T-cell (primary cell): Measurements from ENCODE around the gene ZNF275. TPM values are rescaled to one million over a fixed set of nuclear protein-coding genes. Genes with fewer than 3 reads are reported as not detected.
A peak's percentile ranks its signal among the peaks of the same experiment; 100 is the strongest.

Experiments used
- ATAC-seq, 4 experiments: fragments of 200-7000 bp in 3 of 4; fragments of 150-1000 bp in 1 of 4; cut with Tn5 transposase; replicated peaks in 1 of 4; 1 replicate in 3 of 4; 2 replicates in 1 of 4; pipeline ENCODE4 v1.10.0; 2021; ENCODE audit warnings: moderate library complexity in 3 of 4, mild to moderate bottlenecking in 2 of 4, moderate number of reproducible peaks in 1 of 4
- CTCF ChIA-PET, 2 donors: fragments of 300-600 bp; sonication (Branson Sonifier 250); formaldehyde crosslinking; loops; one replicate each; lab custom pipeline; 2022; ENCODE audit warnings: antibody characterized with exemption in 2 of 2; lab: Charles Lee
- POLR2A ChIA-PET, 2 donors: fragments of 300-600 bp; sonication (Branson Sonifier 250); formaldehyde crosslinking; loops; one replicate each; lab custom pipeline; 2022; ENCODE audit warnings: antibody characterized with exemption in 2 of 2; lab: Charles Lee
- DNase-seq, 35 experiments: peaks; one replicate each; pipeline versions ENCODE4 v3.0.0 to v3.0.0-alpha.2; 2013 to 2023
- H3K27ac ChIP-seq: one replicate; pipeline ENCODE4 v1.5.1; 2013; ENCODE audit warnings: low read length
- H3K27me3 ChIP-seq, 2 experiments: replicated peaks in 1 of 2; 1 replicate in 1 of 2; 2 replicates in 1 of 2; pipeline versions ENCODE4 v1.6.1 to v1.7.0; 2013; ENCODE audit warnings: low read length in 1 of 2, mixed read lengths in 1 of 2; ENCODE audit not compliant: control insufficient read depth in 2 of 2, insufficient read depth in 2 of 2; ENCODE audit errors: extremely low read depth in 1 of 2
- H3K36me3 ChIP-seq, 2 donors: 1 replicate in 1 of 2; 2 replicates in 1 of 2; pipeline versions ENCODE4 v1.6.1 to v1.7.0; 2013; ENCODE audit warnings: low read length in 1 of 2; ENCODE audit not compliant: control insufficient read depth in 2 of 2, insufficient read depth in 1 of 2; ENCODE audit errors: extremely low read depth in 1 of 2
- H3K4me1 ChIP-seq, 2 experiments: 1 replicate in 1 of 2; 2 replicates in 1 of 2; pipeline versions ENCODE4 v1.6.1 to v1.7.0; 2013; ENCODE audit warnings: low read length in 2 of 2, mixed read lengths in 1 of 2; ENCODE audit not compliant: insufficient read depth in 2 of 2, control insufficient read depth in 1 of 2; ENCODE audit errors: extremely low read depth in 1 of 2
- H3K4me3 ChIP-seq, 2 donors: 1 replicate in 1 of 2; 2 replicates in 1 of 2; pipeline versions ENCODE4 v1.5.1 to v1.7.0; 2013; ENCODE audit warnings: mild to moderate bottlenecking in 2 of 2, low read length in 1 of 2, moderate library complexity in 1 of 2; ENCODE audit not compliant: control insufficient read depth in 1 of 2; ENCODE audit errors: extremely low read depth in 1 of 2
- H3K9me3 ChIP-seq: 2 replicates; pipeline ENCODE4 v1.7.0; 2013
- H3K27ac Mint-ChIP-seq, 2 donors: one replicate each; pipeline ENCODE4 v1.8.0; 2020 to 2021; ENCODE audit warnings: mild to moderate bottlenecking in 2 of 2, mixed read lengths in 2 of 2
- H3K27me3 Mint-ChIP-seq, 2 donors: one replicate each; pipeline ENCODE4 v1.8.0; 2021 to 2022; ENCODE audit warnings: mixed read lengths in 2 of 2
- H3K36me3 Mint-ChIP-seq: one replicate; pipeline ENCODE4 v1.8.0; 2021; ENCODE audit warnings: mixed read lengths
- H3K4me1 Mint-ChIP-seq, 3 donors: one replicate each; pipeline ENCODE4 v1.8.0; 2020 to 2022; ENCODE audit warnings: mixed read lengths in 3 of 3, mild to moderate bottlenecking in 1 of 3
- H3K4me3 Mint-ChIP-seq, 3 donors: one replicate each; pipeline ENCODE4 v1.8.0; 2020 to 2022; ENCODE audit warnings: mild to moderate bottlenecking in 3 of 3, mixed read lengths in 3 of 3, moderate library complexity in 3 of 3
- H3K9me3 Mint-ChIP-seq, 3 donors: one replicate each; pipeline ENCODE4 v1.8.0; 2020 to 2022; ENCODE audit warnings: mixed read lengths in 3 of 3
- whole genome bisulfite sequencing: methylation state at CpG from one replicate; pipeline ENCODE4 v1.1.5; 2013; ENCODE audit warnings: missing lambda C conversion rate; ENCODE audit not compliant: insufficient coverage; 5-methylcytosine and 5-hydroxymethylcytosine counted together
- total RNA-seq, 35 experiments: library from RNA in 6 of 35; stranded (reverse) in 6 of 35; fragments of 120-200 nt in 1 of 35; gene quantifications; one replicate each; pipeline versions ENCODE4 v1.2.1 to v1.2.4 and lab custom pipeline; 2013 to 2026

ZNF275 gene
- total RNA-seq, 5 donors from 2014 or later (not counting 1 experiment from before 2014, with no cell fraction given) = 14.4 to 17.6 (median 17.0) TPM

DNA sequence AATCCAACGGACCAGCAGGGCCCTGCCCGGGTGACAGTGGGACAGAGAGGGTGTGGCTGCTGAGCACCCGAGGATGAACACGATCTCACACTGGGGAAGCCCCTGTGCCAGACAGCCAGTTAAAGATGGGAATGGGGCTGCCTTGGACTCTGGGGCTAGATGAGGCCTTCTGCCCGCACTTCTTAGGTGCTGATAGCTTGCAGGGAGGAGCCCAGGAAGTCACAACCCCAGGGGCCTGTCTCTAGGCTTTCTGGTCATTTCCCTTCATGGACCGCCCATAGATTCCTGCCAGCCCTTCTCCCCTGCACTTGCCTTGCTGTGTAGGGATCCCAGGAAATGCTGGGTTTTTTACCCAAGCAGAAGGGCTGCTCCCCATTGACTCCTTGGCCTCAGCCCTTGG is 6.2 kb downstream of the ZNF275 start:
- Histone ChIP-seq H3K36me3 (peaks cover 3 to 27% of the 10 kb centered on the region in 2 donors), H3K4me1 (peaks cover 26 to 53% of the 10 kb centered on the region in 2 experiments)
- H3K27ac Mint-ChIP-seq = no peak overlapping the region

DNA sequence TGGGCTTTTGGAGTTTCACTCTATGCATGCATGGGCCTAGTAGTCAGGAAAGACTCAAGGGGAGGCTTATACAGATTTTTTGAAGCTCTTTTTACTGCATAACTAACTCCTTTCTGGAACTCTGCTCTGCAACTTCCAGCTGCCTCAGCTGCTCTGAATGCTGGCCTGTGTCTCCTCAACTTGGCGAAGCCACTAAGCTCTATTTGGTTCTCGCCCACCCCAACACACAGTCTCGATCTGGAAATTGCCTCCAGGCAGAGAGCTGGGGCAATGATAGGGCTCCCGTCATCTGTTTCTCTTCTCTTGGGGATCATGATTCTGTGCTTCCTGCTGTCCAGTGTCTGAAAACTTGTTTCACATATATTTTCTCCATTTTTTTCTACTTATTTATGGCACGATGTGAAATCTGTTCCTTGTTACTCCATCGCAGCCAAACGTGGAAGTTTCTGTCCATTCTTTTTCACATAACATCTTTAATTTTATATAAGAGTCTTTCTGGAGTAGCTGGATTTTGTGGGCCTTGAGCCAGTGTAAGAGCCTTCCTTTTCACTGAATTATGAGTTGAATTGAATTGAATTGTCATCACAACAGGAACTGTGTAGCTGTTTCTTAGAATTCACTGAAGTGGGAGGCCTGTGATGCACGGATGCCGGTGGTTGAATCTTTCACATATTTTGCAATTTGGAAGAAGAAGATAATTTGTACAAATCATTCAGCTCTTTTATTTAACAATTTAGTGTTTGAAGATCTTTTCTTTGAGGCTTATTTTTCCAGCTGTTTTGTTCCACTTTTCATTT is 9.0 kb downstream of the ZNF275 start:
- Histone ChIP-seq H3K27me3 (no peaks in the 10 kb centered on the region), H3K9me3 (no peaks in the 10 kb centered on the region), H3K36me3 (peaks cover 9 to 29% of the 10 kb centered on the region in 2 donors), H3K27ac (no peak overlapping the region), H3K4me3 (no peak overlapping the region), H3K4me1 (peaks cover 20 to 32% of the 10 kb centered on the region in 2 experiments)
- ATAC-seq (peak; percentile 64 to 76 (median 69)), DNase-seq (peak in 1 of 35 experiments; percentile 5)
- ChIA-PET CTCF (interaction anchor here in 1 of 2 donors (0.5 kb wide), 1 partner anchor 9 kb away, joined by 4 read pairs; no protein-coding TSS in a partner anchor), POLR2A (interaction anchor here in 1 of 2 donors (0.7 kb wide), 1 partner anchor 9 kb away, joined by 3 read pairs; the partner anchor contains the start of gene ZNF275)
- peaks cover 0 to 4% of the 10 kb centered on the region in 2 donors for H3K27me3 Mint-ChIP-seq
- WGBS = 80% methylated on average over 2 of the region's 9 CpGs
- peak overlapping the region; percentile 83 to 94 for H3K27ac Mint-ChIP-seq
- peak overlapping the region in 2 of 3 donors; percentile 46 to 55 for H3K4me3 Mint-ChIP-seq
- peaks cover 48% of the 10 kb centered on the region for H3K36me3 Mint-ChIP-seq
- peaks cover 50 to 56% (median 54%) of the 10 kb centered on the region in 3 donors for H3K4me1 Mint-ChIP-seq
- peaks cover 0 to 16% (median 0%) of the 10 kb centered on the region in 3 donors for H3K9me3 Mint-ChIP-seq

More for the DNA sequence above, 6.2 kb downstream of the ZNF275 start:
- no peaks in the 10 kb centered on the region for H3K27me3 ChIP-seq
- H3K9me3 ChIP-seq = no peaks in the 10 kb centered on the region
- peaks cover 0 to 4% of the 10 kb centered on the region in 2 donors for H3K27me3 Mint-ChIP-seq
- ATAC-seq (no peak), DNase-seq (no peak)
- peaks cover 79 to 82% (median 79%) of the 10 kb centered on the region in 3 donors for H3K4me1 Mint-ChIP-seq
- H3K4me3 ChIP-seq = no peak overlapping the region
- H3K36me3 Mint-ChIP-seq = peaks cover 43% of the 10 kb centered on the region
- H3K4me3 Mint-ChIP-seq = peak overlapping the region in 1 of 3 donors; percentile 1
- CTCF ChIA-PET = no interaction called here
- POLR2A ChIA-PET = no interaction called here
- WGBS = no CpG with 5 or more reads among the region's 6 CpGs
- no peak overlapping the region for H3K27ac ChIP-seq
- H3K9me3 Mint-ChIP-seq = peaks cover 0 to 16% (median 0%) of the 10 kb centered on the region in 3 donors

- Histone ChIP-seq H3K36me3 (peaks cover 9 to 32% of the 10 kb centered on the region in 2 donors), H3K4me3 (no peak overlapping the region), H3K27ac (peak overlapping the region; percentile 5), H3K27me3 (no peaks in the 10 kb centered on the region), H3K4me1 (peaks cover 17 to 26% of the 10 kb centered on the region in 2 experiments), H3K9me3 (no peaks in the 10 kb centered on the region)
- Mint-ChIP-seq H3K27me3 (peaks cover 0 to 4% of the 10 kb centered on the region in 2 donors), H3K36me3 (peaks cover 48% of the 10 kb centered on the region), H3K4me1 (peaks cover 43 to 48% (median 47%) of the 10 kb centered on the region in 3 donors), H3K9me3 (peaks cover 0 to 16% (median 0%) of the 10 kb centered on the region in 3 donors), H3K4me3 (peak overlapping the region in 2 of 3 donors; percentile 46 to 55), H3K27ac (peak overlapping the region; percentile 83 to 94)
- no peak for DNase-seq
- POLR2A ChIA-PET = no interaction called here
- ATAC-seq = peak in 2 of 4 experiments; percentile 13 to 36
- WGBS = 100% methylated on average over 1 of the region's 2 CpGs
- CTCF ChIA-PET = no interaction called here
Measured at GRCh38 chrX:153343674-153344073, 9.7 kb downstream of the ZNF275 start.

DNA sequence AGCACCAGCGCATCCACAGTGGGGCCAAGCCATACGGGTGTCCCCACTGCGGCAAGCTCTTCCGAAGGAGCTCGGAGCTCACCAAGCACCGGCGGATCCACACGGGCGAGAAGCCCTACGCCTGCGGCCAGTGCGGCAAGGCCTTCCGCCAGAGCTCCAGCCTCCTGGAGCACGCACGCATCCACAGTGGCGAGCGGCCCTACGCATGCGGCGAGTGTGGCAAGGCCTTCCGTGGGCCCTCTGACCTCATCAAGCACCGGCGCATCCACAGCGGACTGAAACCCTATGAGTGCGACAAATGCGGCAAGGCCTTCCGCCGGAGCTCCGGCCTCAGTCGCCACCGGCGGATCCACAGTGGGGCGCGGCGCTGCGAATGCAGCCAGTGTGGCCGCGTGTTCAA is 13.6 kb downstream of the ZNF275 start:
- Mint-ChIP-seq H3K9me3 (no peaks in the 10 kb centered on the region), H3K36me3 (peaks cover 26% of the 10 kb centered on the region), H3K4me3 (no peak overlapping the region), H3K27me3 (peaks cover 0 to 5% of the 10 kb centered on the region in 2 donors), H3K27ac (no peak overlapping the region), H3K4me1 (peaks cover 16 to 33% (median 20%) of the 10 kb centered on the region in 3 donors)
- peaks cover 13 to 21% of the 10 kb centered on the region in 2 donors for H3K36me3 ChIP-seq
- WGBS = 91% methylated on average over 7 of the region's 38 CpGs
- no peaks in the 10 kb centered on the region for H3K27me3 ChIP-seq
- POLR2A ChIA-PET = no interaction called here
- CTCF ChIA-PET = no interaction called here
- ATAC-seq (no peak), DNase-seq (no peak)
- peaks cover 11 to 13% of the 10 kb centered on the region in 2 experiments for H3K4me1 ChIP-seq
- H3K4me3 ChIP-seq = no peak overlapping the region
- H3K9me3 ChIP-seq = no peaks in the 10 kb centered on the region
- H3K27ac ChIP-seq = no peak overlapping the region

GRCh38 chrX:153348421-153348820 is 14.5 kb downstream of the ZNF275 start:
- no peaks in the 10 kb centered on the region for H3K27me3 ChIP-seq
- H3K36me3 ChIP-seq = peaks cover 13 to 21% of the 10 kb centered on the region in 2 donors
- Mint-ChIP-seq H3K4me3 (no peak overlapping the region), H3K9me3 (no peaks in the 10 kb centered on the region), H3K4me1 (peaks cover 9 to 24% (median 11%) of the 10 kb centered on the region in 3 donors), H3K27me3 (peaks cover 0 to 5% of the 10 kb centered on the region in 2 donors), H3K27ac (no peak overlapping the region), H3K36me3 (peaks cover 25% of the 10 kb centered on the region)
- 80% methylated on average over 2 of the region's 8 CpGs for WGBS
- H3K4me3 ChIP-seq = no peak overlapping the region
- ChIA-PET POLR2A (no interaction called here), CTCF (no interaction called here)
- DNase-seq (no peak), ATAC-seq (no peak)
- H3K9me3 ChIP-seq = no peaks in the 10 kb centered on the region
- peaks cover 7 to 9% of the 10 kb centered on the region in 2 experiments for H3K4me1 ChIP-seq
- no peak overlapping the region for H3K27ac ChIP-seq

- H3K27me3 Mint-ChIP-seq = peaks cover 0 to 14% of the 10 kb centered on the region in 2 donors
- H3K27ac Mint-ChIP-seq = no peak overlapping the region
Measured at GRCh38 chrX:153349952-153350351, 16.0 kb downstream of the ZNF275 start.

More at GRCh38 chrX:153349952-153350351, 16.0 kb downstream of the ZNF275 start:
- WGBS = no CpG with 5 or more reads among the region's 5 CpGs
- Mint-ChIP-seq H3K4me1 (peaks cover 0 to 9% (median under 1%) of the 10 kb centered on the region in 3 donors), H3K4me3 (no peak overlapping the region), H3K9me3 (no peaks in the 10 kb centered on the region), H3K36me3 (peaks cover 22% of the 10 kb centered on the region)
- Histone ChIP-seq H3K27ac (no peak overlapping the region), H3K36me3 (peaks cover 10 to 11% of the 10 kb centered on the region in 2 donors), H3K9me3 (no peaks in the 10 kb centered on the region), H3K4me1 (no peaks in the 10 kb centered on the region), H3K4me3 (no peak overlapping the region), H3K27me3 (no peaks in the 10 kb centered on the region)
- ATAC-seq (no peak), DNase-seq (no peak)
- CTCF ChIA-PET = no interaction called here
- POLR2A ChIA-PET = no interaction called here
